GOT3 (cell line): ENCODE measurements around the gene ACVR1.

Experiments used
- DNase-seq: peaks from one replicate; lab custom pipeline; 2025; ENCODE audit warnings: mixed read lengths; lab: John Stamatoyannopoulos, UW

ACVR1 gene

GRCh38 chr2:157876066-157876785 is at the start of gene ACVR1:
ACVR1 (minus strand) TSS chr2:157876330; CDS start chr2:157799493, 76,837 bp downstream.
- peak; percentile 81 for DNase-seq

- no peak for DNase-seq
These were observed 48.9 kb upstream of the ACVR1 start for GRCh38 chr2:157925071-157925470.

GRCh38 chr2:157923598-157924217 is 47.6 kb upstream of the ACVR1 start:
- no peak for DNase-seq

- DNase-seq = no peak
These were observed 46.7 kb upstream of the ACVR1 start for GRCh38 chr2:157922815-157923214.

- DNase-seq = no peak
These were observed 46.2 kb upstream of the ACVR1 start for GRCh38 chr2:157922336-157922735.

DNA sequence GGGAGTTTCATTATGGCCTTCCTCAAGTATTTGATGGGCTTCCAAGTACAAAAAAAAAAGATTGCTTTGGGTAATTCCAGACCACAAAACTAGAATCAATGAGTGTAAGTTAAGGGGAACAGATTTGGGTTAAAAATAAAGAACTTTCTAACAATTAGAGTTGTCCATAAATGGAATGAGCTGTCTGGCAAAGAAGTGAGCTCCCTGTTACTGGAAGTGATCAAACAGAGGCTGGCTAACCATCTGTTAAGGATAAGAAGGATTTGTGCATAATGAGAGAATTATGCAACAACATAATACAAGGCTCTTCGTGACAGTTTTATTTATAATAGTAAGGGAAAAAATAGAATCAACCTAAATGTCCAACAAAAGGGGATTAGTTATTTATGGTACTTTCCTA is 44.6 kb upstream of the ACVR1 start:
- DNase-seq = no peak

DNA sequence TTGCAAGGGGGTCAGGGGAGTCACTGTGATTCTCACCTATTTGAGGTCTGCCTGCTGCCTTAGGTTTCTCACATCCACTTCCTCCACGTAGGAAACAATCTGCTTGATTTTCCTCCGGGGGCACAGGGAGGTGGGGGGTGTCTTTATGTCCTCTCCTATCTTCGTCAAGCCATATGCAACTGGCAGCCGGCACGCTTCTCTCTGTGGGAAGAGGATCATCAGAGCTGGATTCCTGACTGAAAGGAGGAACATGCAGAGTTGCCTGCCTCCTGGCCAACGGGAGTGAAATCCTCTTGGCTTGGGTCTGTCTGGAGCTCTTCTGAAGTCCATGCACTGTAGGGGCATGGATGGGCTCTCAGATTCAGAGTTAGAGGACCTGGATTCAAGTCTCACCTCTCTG is 43.1 kb upstream of the ACVR1 start:
- no peak for DNase-seq

DNA sequence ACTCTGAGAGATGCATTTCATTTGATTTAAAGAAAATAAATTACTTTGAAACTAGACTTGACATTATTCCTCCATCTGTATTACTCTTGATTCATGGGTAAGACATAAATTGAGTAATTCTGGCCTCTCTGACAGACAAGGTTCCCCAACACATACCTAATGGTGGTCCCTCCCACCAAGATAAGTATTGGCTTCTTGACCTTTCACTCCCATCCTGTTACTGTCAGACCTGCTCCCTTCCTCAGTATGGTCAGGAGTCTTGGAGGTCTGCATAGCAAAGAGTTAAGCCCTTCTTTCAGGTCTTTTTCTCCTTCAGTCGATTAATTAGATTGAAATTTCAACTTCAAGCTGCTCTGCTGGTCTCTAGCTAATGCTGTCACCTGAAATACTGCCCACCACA is 42.2 kb upstream of the ACVR1 start:
- DNase-seq = no peak

DNA sequence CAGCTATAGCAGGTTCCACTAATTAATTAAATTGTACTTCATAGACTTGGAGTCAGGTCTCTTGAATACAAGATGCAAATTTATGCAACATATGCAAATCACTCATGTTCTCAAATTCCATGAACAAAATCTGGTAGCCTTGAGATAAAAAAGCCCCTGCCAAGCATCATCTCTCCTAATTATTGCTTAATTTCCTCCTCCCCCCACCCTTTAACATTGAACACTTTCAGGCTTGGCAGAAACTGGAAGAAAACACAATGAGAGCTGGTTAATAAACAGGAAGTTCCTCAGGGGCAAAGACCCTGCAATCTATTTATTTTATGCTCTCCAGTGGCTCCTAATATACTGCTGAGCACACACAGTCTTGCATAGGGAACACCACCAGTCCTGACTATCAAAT is 35.6 kb upstream of the ACVR1 start:
- no peak for DNase-seq

DNA sequence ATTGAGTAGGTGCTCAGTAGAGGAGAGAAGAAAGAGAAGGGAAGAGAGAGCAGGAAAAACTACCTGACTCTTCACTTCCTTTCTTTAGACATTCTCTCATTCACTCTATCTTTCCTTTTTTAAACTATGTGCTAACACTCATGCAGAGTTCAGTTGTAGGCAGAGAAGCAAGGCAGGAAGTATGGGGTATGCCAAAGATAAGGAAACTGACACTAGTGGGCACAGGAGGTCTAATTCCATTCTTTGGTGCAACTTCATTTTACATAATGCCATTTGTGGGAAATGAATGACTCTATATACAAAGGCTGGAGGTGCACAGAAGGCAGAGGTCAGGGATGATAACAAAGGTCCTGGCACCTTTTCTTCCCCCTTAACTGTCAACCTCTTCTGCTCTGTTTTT is 35.1 kb upstream of the ACVR1 start:
- DNase-seq = no peak

GRCh38 chr2:157905092-157905491 is 29.0 kb upstream of the ACVR1 start:
- no peak for DNase-seq

DNA sequence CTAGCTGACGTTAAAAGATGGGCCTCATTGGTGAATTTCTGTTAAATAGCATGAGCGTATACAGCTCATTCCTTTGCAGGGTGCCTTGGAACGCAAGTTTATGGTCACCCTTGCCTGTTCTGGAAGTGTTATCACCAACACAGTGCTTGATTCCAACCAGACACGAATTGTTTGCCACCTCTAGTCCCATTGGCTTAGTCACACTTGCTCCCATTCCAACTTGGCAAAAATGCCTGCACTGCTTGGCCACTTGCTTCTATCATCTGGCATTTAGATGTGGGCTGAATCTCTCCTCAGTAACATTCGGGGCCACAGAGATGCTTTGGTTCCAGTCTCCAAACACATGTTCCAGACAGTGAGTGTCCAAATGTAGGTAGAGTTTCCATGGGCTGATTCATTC is 27.5 kb upstream of the ACVR1 start:
- no peak for DNase-seq

GRCh38 chr2:157903151-157903550 is 27.0 kb upstream of the ACVR1 start:
- no peak for DNase-seq

DNA sequence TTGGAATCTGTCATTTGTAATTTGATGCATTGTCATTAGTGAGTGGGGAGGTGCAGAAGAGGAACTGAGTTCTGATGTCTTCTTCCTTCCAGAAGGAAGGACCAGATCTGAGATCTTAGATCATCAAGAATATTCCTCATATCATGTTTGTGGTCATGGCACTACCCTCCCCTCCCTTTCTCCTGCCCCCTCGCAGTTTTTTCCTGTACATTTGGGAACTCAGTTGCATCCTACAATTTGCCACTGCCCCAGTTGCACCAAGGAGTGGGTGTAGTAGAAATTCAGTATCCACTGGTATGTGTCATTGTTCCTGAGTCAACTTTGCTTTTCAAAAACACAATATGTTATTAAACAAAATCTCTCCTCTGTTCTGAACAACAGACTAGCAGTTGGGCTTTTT is 26.6 kb upstream of the ACVR1 start:
- no peak for DNase-seq

GRCh38 chr2:157901325-157901724 is 25.2 kb upstream of the ACVR1 start:
- DNase-seq = no peak

- no peak for DNase-seq
These were observed 24.6 kb upstream of the ACVR1 start for GRCh38 chr2:157900684-157901083.

DNA sequence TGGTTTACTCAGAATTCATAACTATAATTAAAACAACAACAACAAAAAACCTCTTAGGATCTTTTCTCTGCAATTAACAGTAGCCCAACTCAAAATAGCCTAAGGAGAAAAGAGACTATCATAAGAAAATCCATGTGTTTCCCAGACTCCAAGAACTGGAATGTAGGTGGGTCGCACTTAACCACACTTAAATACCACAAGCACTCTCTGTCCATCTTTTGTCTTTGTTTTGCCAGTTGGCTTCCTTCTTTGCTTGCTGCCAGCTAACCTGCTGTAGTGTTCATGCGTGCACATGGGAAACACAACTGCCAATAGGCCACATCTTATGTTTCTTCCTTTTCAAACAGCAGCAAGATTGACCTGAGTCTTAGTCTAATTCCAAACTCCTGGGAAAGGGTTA is 24.1 kb upstream of the ACVR1 start:
- no peak for DNase-seq

GRCh38 chr2:157899125-157899839 is 23.2 kb upstream of the ACVR1 start:
- no peak for DNase-seq

GRCh38 chr2:157898591-157898996 is 22.5 kb upstream of the ACVR1 start:
- DNase-seq = no peak

DNA sequence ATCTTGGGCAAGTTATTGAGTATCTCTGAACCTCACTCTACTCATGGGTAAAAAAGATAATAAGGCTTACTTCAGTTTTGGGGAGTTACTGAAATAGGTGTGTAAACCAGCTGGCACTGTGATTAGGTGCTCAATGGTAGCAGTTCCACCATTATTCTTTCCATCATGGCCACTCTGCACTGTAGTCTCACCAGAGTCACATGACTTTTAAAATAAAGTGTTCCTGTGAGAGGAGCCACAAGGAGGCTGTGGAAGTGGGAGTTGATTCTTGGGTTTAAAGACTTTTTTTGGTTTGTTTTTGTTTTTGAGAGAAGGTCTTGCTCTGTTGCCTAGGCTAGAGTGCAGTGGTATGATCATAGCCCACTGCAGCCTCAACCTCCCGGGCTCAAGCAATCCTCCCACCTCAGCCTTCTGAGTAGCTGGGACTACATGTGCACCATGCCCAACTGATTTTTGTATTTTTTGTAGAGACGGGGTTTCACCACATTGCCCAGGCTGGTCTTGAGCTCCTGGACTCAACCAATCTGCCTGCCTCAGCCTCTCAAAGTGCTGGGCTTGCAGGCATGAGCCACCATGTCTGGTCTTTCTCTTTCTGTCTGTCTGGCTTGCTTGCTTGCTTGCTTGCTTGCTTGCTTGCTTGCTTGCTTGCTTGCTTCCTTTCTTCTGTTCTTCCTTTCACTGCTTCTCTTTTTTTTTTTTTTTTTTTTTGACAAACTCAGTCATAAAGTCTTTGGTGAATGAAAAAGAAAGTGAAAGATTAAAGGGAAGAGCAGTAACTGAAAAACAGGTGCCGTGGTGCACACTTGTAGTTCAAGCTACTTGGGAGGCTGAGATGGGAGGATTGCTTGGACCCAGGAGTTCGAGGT is 21.2 kb upstream of the ACVR1 start:
- DNase-seq = no peak

DNA sequence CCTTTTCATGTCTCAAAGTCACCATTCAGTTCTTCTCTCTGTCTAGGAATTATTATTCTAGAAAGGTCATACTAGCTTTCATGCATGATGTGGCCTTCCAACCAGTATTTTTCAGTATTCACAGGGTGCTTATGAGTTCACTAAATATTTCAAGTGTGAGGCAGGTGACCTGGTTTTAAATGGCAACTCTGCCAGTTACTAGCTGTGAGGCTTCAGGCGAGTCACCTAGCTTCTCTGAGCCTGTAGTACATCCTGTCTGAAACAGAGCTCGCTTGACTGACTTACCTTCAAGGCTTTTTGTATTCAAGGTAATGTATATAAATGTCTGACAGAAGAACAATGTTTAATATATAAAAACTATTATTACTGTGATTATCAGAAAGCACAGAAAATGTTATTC is 19.4 kb upstream of the ACVR1 start:
- no peak for DNase-seq

GRCh38 chr2:157894694-157895435 is 18.7 kb upstream of the ACVR1 start:
- no peak for DNase-seq
